ENCODE results near the gene LARP4.

DNA sequence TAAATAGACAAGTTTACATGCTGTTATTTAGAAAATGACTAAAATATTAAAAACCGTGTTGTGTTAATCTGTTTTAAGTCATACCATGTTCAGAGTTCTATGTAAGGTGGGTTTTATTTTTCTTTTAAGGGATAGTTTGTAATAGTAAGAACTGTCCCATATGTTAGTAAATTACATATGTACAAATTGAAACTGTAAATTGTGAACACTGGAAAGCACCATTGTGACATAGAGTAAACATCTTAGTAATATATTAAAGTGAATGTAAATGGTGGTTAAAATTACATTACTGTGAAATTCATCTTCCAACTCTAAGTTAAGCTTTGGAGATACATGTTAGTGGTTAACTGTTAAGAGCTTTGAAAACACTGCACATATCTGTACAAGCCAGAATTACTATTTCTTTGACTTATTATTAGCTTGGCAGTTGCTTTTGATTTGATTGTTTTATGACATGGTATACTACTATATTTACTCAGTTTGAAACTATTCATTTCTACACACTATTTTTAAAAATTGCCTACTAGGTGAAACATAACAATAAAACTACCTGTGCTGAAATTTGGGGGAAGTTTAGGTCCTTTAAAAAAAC lies 76.7 kb downstream of the LARP4 start:
- TF ChIP-seq EP300 (IDR thresholded peaks at IDR 0.05) (no peak), POLR2A (IDR thresholded peaks at IDR 0.05) (no peak)
- TF ChIP-seq, protein P1, sequence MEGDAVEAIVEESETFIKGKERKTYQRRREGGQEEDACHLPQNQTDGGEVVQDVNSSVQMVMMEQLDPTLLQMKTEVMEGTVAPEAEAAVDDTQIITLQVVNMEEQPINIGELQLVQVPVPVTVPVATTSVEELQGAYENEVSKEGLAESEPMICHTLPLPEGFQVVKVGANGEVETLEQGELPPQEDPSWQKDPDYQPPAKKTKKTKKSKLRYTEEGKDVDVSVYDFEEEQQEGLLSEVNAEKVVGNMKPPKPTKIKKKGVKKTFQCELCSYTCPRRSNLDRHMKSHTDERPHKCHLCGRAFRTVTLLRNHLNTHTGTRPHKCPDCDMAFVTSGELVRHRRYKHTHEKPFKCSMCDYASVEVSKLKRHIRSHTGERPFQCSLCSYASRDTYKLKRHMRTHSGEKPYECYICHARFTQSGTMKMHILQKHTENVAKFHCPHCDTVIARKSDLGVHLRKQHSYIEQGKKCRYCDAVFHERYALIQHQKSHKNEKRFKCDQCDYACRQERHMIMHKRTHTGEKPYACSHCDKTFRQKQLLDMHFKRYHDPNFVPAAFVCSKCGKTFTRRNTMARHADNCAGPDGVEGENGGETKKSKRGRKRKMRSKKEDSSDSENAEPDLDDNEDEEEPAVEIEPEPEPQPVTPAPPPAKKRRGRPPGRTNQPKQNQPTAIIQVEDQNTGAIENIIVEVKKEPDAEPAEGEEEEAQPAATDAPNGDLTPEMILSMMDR (IDR thresholded peaks at IDR 0.05) = no peak

Data from stomach (tissue), 4 donors.